K562 (cell line): ENCODE measurements around the gene GJA5. TPM values are rescaled to one million over a fixed set of nuclear protein-coding genes. Genes with fewer than 3 reads are reported as not detected.

ENCODE experiments used
- ATAC-seq: fragments of 200-7000 bp; cut with Tn5 transposase; 3 replicates; pipeline ENCODE4 v1.9.1; 2020; ENCODE audit warnings: moderate library complexity
- BruUV-seq: library from RNA; stranded (reverse); fragments of 400-500 nt; replicated peaks from 2 replicates; lab custom pipeline; 2021; lab: Mats Ljungman, UMichigan
- CTCF ChIA-PET: fragments of 300-600 bp; formaldehyde crosslinking; extraction: SDS; loops from one replicate; lab custom pipeline; 2021; ENCODE audit warnings: low intra/inter-chr PET ratio; lab: Yijun Ruan, JAX
- POLR2A ChIA-PET: fragments of 300-600, 350-650 bp; sonication (Branson Sonifier 250); formaldehyde crosslinking; extraction: SDS; loops from one replicate; lab custom pipeline; 2021; ENCODE audit warnings: antibody characterized with exemption, inconsistent platforms; lab: Yijun Ruan, JAX
- DNase-seq, 4 experiments: peaks; one replicate each; pipeline versions ENCODE4 v3.0.0 to v3.0.0-alpha.2; 2011 to 2018; ENCODE audit warnings: low spot score in 3 of 4, mixed read lengths in 3 of 4; ENCODE audit errors: extremely low read depth in 1 of 4
- FAIRE-seq: peaks from 2 replicates; lab custom pipeline; 2011; peaks lifted over from hg19 to GRCh38; lab: Jason Lieb, UNC
- H2AFZ ChIP-seq: 2 replicates; pipeline ENCODE4 v1.6.0; 2011; ENCODE audit warnings: low read depth, low read length, control low read depth, inconsistent platforms
- H3K27ac ChIP-seq: fragments of 200-600 bp; 3 replicates; pipeline ENCODE4 v1.8.0; 2011; ENCODE audit warnings: low read depth, mild to moderate bottlenecking, control low read depth, inconsistent platforms, low read length, moderate library complexity, mixed read lengths; ENCODE audit errors: extremely low read depth
- H3K27me3 ChIP-seq, 2 experiments: fragments of 300-600 bp in 1 of 2; 2 replicates in 1 of 2; 3 replicates in 1 of 2; pipeline versions ENCODE4 v1.6.0 to v1.8.0; 2011; ENCODE audit warnings: inconsistent platforms in 2 of 2, low read length in 2 of 2, mild to moderate bottlenecking in 1 of 2, mixed read lengths in 1 of 2, moderate library complexity in 1 of 2; ENCODE audit not compliant: control insufficient read depth in 2 of 2, insufficient read depth in 2 of 2
- H3K36me3 ChIP-seq: fragments of 300-600 bp; 3 replicates; pipeline ENCODE4 v1.8.0; 2011; ENCODE audit warnings: mild to moderate bottlenecking, low read length, inconsistent platforms; ENCODE audit not compliant: control insufficient read depth, insufficient read depth
- H3K4me1 ChIP-seq, 2 experiments: fragments of 200-600 bp in 1 of 2; replicated peaks in 1 of 2; 2 replicates in 1 of 2; 3 replicates in 1 of 2; pipeline versions ENCODE4 v1.5.1 to v1.8.0; 2011; ENCODE audit warnings: inconsistent platforms in 2 of 2, low read length in 2 of 2, mild to moderate bottlenecking in 1 of 2, mixed read lengths in 1 of 2, moderate library complexity in 1 of 2; ENCODE audit not compliant: control insufficient read depth in 2 of 2, insufficient read depth in 2 of 2
- H3K4me2 ChIP-seq: 2 replicates; pipeline ENCODE4 v1.6.1; 2011; ENCODE audit warnings: low read length, control low read depth, inconsistent platforms, mixed read lengths; ENCODE audit not compliant: insufficient read depth
- H3K4me3 ChIP-seq: fragments of 200-600 bp; sonication (generic), shearing (Covaris generic); 2 replicates; pipeline ENCODE4 v1.5.1; 2016; ENCODE audit warnings: control low read depth, inconsistent platforms
- H3K79me2 ChIP-seq: fragments of 200-600 bp; 3 replicates; pipeline ENCODE4 v1.8.0; 2011; ENCODE audit warnings: low read length, inconsistent platforms; ENCODE audit not compliant: control insufficient read depth, insufficient read depth
- H3K9ac ChIP-seq, 2 experiments: 2 replicates each; pipeline versions ENCODE4 v1.6.0 to v1.6.1; 2011; ENCODE audit warnings: low read depth in 2 of 2, low read length in 2 of 2, control low read depth in 1 of 2, inconsistent platforms in 1 of 2, mild to moderate bottlenecking in 1 of 2, mixed read lengths in 1 of 2; ENCODE audit not compliant: insufficient read depth in 1 of 2
- H3K9me1 ChIP-seq: one replicate; pipeline ENCODE4 v1.6.0; 2011; ENCODE audit warnings: inconsistent platforms, mild to moderate bottlenecking, low read length, moderate library complexity; ENCODE audit not compliant: control insufficient read depth, insufficient read depth
- H3K9me3 ChIP-seq: replicated peaks from 2 replicates; pipeline ENCODE4 v1.5.1; 2011; ENCODE audit warnings: low read depth, low read length, inconsistent platforms; ENCODE audit not compliant: control insufficient read depth, insufficient read depth
- H4K20me1 ChIP-seq: replicated peaks from 2 replicates; pipeline ENCODE4 v1.6.1; 2011; ENCODE audit warnings: low read length, inconsistent platforms, mixed read lengths; ENCODE audit not compliant: control insufficient read depth, insufficient read depth
- CBFA2T2 ChIP-seq: fragments of 450-650 bp; conservative IDR thresholded peaks from 2 replicates; pipeline ENCODE4 v1.6.1; 2017; ENCODE audit warnings: mild to moderate bottlenecking
- CBX2 ChIP-seq: fragments of 200-600 bp; sonication (generic); IDR thresholded peaks from one replicate; pipeline ENCODE4 v1.6.1; 2012; ENCODE audit warnings: mild to moderate bottlenecking, low read length, inconsistent platforms; ENCODE audit not compliant: insufficient read depth, poor library complexity, severe bottlenecking
- FOXJ3 ChIP-seq: sonication (generic); formaldehyde crosslinking; IDR thresholded peaks from 2 replicates; pipeline ENCODE4 v1.4.0; 2020; ENCODE audit warnings: mild to moderate bottlenecking, missing genetic modification reagents
- HEY1 ChIP-seq: fragments of 250-450 bp; sonication (Bioruptor Pico); IDR thresholded peaks from 2 replicates; pipeline ENCODE4 v1.5.0; 2020; ENCODE audit warnings: mild to moderate bottlenecking, moderate library complexity, borderline replicate concordance
- MYC ChIP-seq, 2 experiments: fragments of 250-450 bp in 1 of 2; sonication (Bioruptor Pico) in 1 of 2; IDR thresholded peaks; 2 replicates each; pipeline versions ENCODE4 v1.5.1 to v1.6.1; 2012 to 2021; ENCODE audit warnings: low read depth in 2 of 2, borderline replicate concordance in 1 of 2, improper control_type of control experiment in 1 of 2, low read length in 1 of 2, mild to moderate bottlenecking in 1 of 2, moderate library complexity in 1 of 2
- NFIX ChIP-seq: fragments of 250-450 bp; sonication (Bioruptor Pico); IDR thresholded peaks from 2 replicates; pipeline ENCODE4 v1.4.0; 2020; ENCODE audit warnings: low read depth, mild to moderate bottlenecking, moderate library complexity
- PCBP1 ChIP-seq: fragments of 200-400 bp; formaldehyde crosslinking; IDR thresholded peaks from 2 replicates; pipeline ENCODE4 v1.6.1; 2018; ENCODE audit warnings: mild to moderate bottlenecking, low read depth, low read length; ENCODE audit not compliant: poor library complexity, severe bottlenecking
- RCOR1 ChIP-seq, 2 experiments: IDR thresholded peaks; 2 replicates each; pipeline ENCODE4 v1.6.1; 2012; ENCODE audit warnings: low read depth in 2 of 2, low read length in 2 of 2, borderline replicate concordance in 1 of 2, improper control_type of control experiment in 1 of 2
- SMAD2 ChIP-seq: fragments of 150-350 bp; IDR thresholded peaks from 2 replicates; pipeline ENCODE4 v1.6.1; 2014; ENCODE audit warnings: low read depth, mild to moderate bottlenecking, low read length
- TCFL5 ChIP-seq: fragments of 250-450 bp; sonication (Bioruptor Pico); conservative IDR thresholded peaks from 2 replicates; pipeline ENCODE4 v1.6.1; 2021; ENCODE audit warnings: mild to moderate bottlenecking, moderate library complexity, matching md5 sums
- TFE3 ChIP-seq: fragments of 450-650 bp; formaldehyde crosslinking; IDR thresholded peaks from 2 replicates; pipeline ENCODE4 v1.4.0; 2020; ENCODE audit warnings: mild to moderate bottlenecking, mixed read lengths
- ZBTB8A ChIP-seq: fragments of 450-650 bp; IDR thresholded peaks from 2 replicates; pipeline ENCODE4 v1.6.1; 2018; ENCODE audit warnings: mild to moderate bottlenecking, moderate library complexity; ENCODE audit not compliant: partially characterized antibody
- WGBS: fragments of 100-300 bp; shearing (Covaris generic); methylation state at CpG from one replicate; pipeline ENCODE4 v1.1.6; 2016; ENCODE audit warnings: low coverage, mixed read lengths; ENCODE audit not compliant: insufficient coverage; ENCODE audit errors: missing lambda C conversion rate; 5-methylcytosine and 5-hydroxymethylcytosine counted together
- in situ Hi-C: fragments of 300-500 bp; cut with MboI; formaldehyde crosslinking; loops from 4 replicates; pipeline ENCODE4 v1.15.0; 2018; ENCODE audit warnings: inconsistent platforms, mixed read lengths
- intact Hi-C: fragments of 100-400 bp; cut with micrococcal nuclease; formaldehyde crosslinking; loops from 2 replicates; pipeline ENCODE4 v1.14.2; 2022
- polyA plus RNA-seq, 8 experiments: library from polyadenylated mRNA; depleted of rRNA in 4 of 8; stranded (reverse) in 5 of 8; unstranded in 3 of 8; fragments of >200 nt; fragmentation: Nextera tagmentation in 2 of 8; fragmentation: Illumina TruSeq in 1 of 8; extraction: Ambion mirVana in 2 of 8; extraction: Trizol in 1 of 8; gene quantifications; 2 replicates each; pipeline versions ENCODE4 v1.2.1 to v1.2.3, GENCODE V29; 2011 to 2014; ENCODE audit warnings: inconsistent platforms in 1 of 8, missing spikeins in 1 of 8
- total RNA-seq, 7 experiments: library from RNA; depleted of rRNA in 6 of 7; stranded (reverse); fragments of >200 nt in 6 of 7; fragmentation: Illumina TruSeq in 2 of 7; extraction: Trizol in 2 of 7; gene quantifications; 2 replicates each; pipeline versions ENCODE4 v1.2.1 to v1.2.3, GENCODE V29; 2011 to 2021; ENCODE audit warnings: low replicate concordance in 1 of 7
- TF ChIP-seq, protein P1 (sequence below), 2 experiments: fragments of 450-650 bp in 1 of 2; sonication (generic) in 1 of 2; formaldehyde crosslinking in 1 of 2; IDR thresholded peaks in 1 of 2; conservative IDR thresholded peaks in 1 of 2; 2 replicates each; pipeline versions ENCODE4 v1.6.1 to v1.8.1; 2016 to 2023; ENCODE audit warnings: mild to moderate bottlenecking in 2 of 2, moderate library complexity in 2 of 2, inconsistent platforms in 1 of 2, missing genetic modification reagents in 1 of 2

GJA5 gene
- total and polyA plus RNA-seq, 9 of the 15 experiments (the other 6 are each of a cell fraction or from before 2014, with no cell fraction given), result 0.07 TPM; not detected in 7

DNA sequence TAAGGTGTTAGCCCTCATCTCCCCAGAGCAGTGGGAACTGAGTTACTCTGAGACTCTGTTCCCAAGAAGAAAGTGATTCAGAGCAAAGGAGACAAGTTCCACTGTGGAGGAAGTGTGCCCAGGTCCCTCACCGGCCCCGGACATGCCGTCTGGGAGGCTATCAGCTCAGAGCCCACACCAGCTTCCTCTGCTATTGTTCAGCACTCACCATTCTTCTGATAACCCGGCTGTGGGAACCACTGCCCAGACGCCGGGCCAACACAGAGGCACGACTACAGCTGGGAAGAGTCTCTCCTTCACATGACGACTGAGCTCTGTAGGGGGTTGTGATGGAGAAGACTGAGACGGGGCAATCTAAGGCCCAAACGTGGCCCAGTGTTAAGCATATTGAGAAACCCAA is 34.2 kb upstream of the GJA5 start:
- no peak overlapping the region for H2AFZ ChIP-seq
- WGBS, result under 1% methylated on average over 10 of the region's 10 CpGs
- no peak for DNase-seq
- BruUV-seq, result no TSS peak
- no peak overlapping the region for H3K4me3 ChIP-seq
- H3K27ac ChIP-seq, result no peak overlapping the region
- in situ Hi-C loops, result no loop called here
- intact Hi-C loops, result no loop called here
- peaks cover 6% of the 10 kb centered on the region; the same call in 1 of the 2 replicates for H4K20me1 ChIP-seq
- no peaks in the 10 kb centered on the region for H3K9me3 ChIP-seq
- no peak for FAIRE-seq
- no peak overlapping the region for H3K4me2 ChIP-seq
- H3K4me1 ChIP-seq, result no peaks in the 10 kb centered on the region
- peaks cover 19 to 26% of the 10 kb centered on the region in 2 experiments; a peak in 4 of 5 replicates for H3K27me3 ChIP-seq
- no peak overlapping the region; a peak in 1 of 4 replicates for H3K9ac ChIP-seq
- TF ChIP-seq NFIX (CRISPR knock-in tag) (no peak), CBX2 (no peak), CBFA2T2 (no peak), FOXJ3 (no peak), ZBTB8A (no peak), SMAD2 (no peak)
- no peaks in the 10 kb centered on the region for H3K9me1 ChIP-seq
- H3K36me3 ChIP-seq, result no peaks in the 10 kb centered on the region
- ChIA-PET POLR2A (interaction anchor here (1.0 kb wide), 1 partner anchor 10 kb away, joined by 3 read pairs; no protein-coding TSS in a partner anchor), CTCF (no interaction called here)
- ATAC-seq, result no peak
- H3K79me2 ChIP-seq, result no peaks in the 10 kb centered on the region

DNA sequence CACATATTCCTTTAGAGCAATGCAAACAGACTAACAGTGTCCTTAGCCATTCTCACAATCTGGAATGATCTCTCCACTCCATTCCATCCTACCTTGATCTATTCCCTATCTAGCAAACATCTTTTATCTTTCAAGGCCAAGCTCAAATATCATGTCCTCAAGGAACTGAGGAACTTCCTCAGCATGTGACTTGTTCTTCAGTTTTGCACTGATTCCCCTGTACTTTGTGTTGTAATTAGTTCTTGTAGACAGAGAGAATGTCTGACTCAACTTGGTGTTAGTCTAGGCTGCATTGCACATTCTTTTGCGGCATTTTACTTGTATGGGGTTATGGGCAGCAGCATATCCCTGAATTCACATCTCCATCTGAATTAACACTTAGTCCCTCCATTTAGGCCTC is 31.5 kb upstream of the GJA5 start:
- ChIA-PET POLR2A (no interaction called here), CTCF (no interaction called here)
- Histone ChIP-seq H3K79me2 (no peaks in the 10 kb centered on the region), H3K4me3 (no peak overlapping the region), H3K4me1 (no peaks in the 10 kb centered on the region), H2AFZ (no peak overlapping the region), H3K36me3 (no peaks in the 10 kb centered on the region), H4K20me1 (peaks cover 6% of the 10 kb centered on the region; the same call in 1 of the 2 replicates), H3K9me3 (no peaks in the 10 kb centered on the region), H3K27ac (no peak overlapping the region), H3K27me3 (peaks cover 15 to 24% of the 10 kb centered on the region in 2 experiments; a peak in 4 of 5 replicates), H3K9ac (no peak overlapping the region), H3K4me2 (no peak overlapping the region), H3K9me1 (no peaks in the 10 kb centered on the region)
- ATAC-seq (no peak), FAIRE-seq (no peak), DNase-seq (no peak)
- intact Hi-C loops, result no loop called here
- 5% methylated on average over 1 of the region's 1 CpG for WGBS
- BruUV-seq, result no TSS peak
- in situ Hi-C loops, result no loop called here
- TF ChIP-seq PCBP1 (no peak), TCFL5 (CRISPR knock-in tag) (no peak), RCOR1 (IDR thresholded peaks at IDR 0.05; ENCODE audit: borderline replicate concordance in 1 of 2, low read depth in 2 of 2, low read length in 2 of 2) (no peak), HEY1 (no peak), TFE3 (CRISPR knock-in tag) (no peak), MYC (IDR thresholded peaks at IDR 0.05; ENCODE audit: low read depth, low read length) (no peak), MYC (CRISPR knock-in tag; IDR thresholded peaks at IDR 0.05; ENCODE audit: borderline replicate concordance, low read depth) (no peak)
- TF ChIP-seq, protein P1, sequence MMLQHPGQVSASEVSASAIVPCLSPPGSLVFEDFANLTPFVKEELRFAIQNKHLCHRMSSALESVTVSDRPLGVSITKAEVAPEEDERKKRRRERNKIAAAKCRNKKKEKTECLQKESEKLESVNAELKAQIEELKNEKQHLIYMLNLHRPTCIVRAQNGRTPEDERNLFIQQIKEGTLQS (IDR thresholded peaks at IDR 0.05), result no peak
- TF ChIP-seq, protein P1 (CRISPR knock-in tag; conservative IDR thresholded peaks at IDR 0.05), result no peak
